Hepatocyte (in vitro differentiated cells): ENCODE results near the gene SLX4IP. TPM values are rescaled to one million over a fixed set of nuclear protein-coding genes. Genes with fewer than 3 reads are reported as not detected.

ENCODE experiments used
- DNase-seq: peaks from one replicate; pipeline ENCODE4 v3.0.0-alpha.2; 2016; ENCODE audit warnings: low spot score
- H2AFZ ChIP-seq: fragments of 200-600 bp; sonication (generic); 2 replicates; pipeline ENCODE4 v1.6.0; 2016; ENCODE audit warnings: antibody characterized with exemption, mild to moderate bottlenecking
- H3K27ac ChIP-seq: fragments of 200-600 bp; sonication (generic); 2 replicates; pipeline ENCODE4 v1.5.1; 2016; ENCODE audit warnings: mild to moderate bottlenecking
- H3K27me3 ChIP-seq: fragments of 200-600 bp; sonication (generic); 2 replicates; pipeline ENCODE4 v1.6.1; 2016
- H3K36me3 ChIP-seq: fragments of 200-600 bp; sonication (generic); replicated peaks from 2 replicates; pipeline ENCODE4 v1.5.1; 2016; ENCODE audit warnings: low read depth; ENCODE audit not compliant: insufficient read depth
- H3K4me1 ChIP-seq: fragments of 200-600 bp; sonication (generic); 2 replicates; pipeline ENCODE4 v1.5.1; 2016; ENCODE audit warnings: mild to moderate bottlenecking, moderate library complexity; ENCODE audit not compliant: insufficient read depth
- H3K4me2 ChIP-seq: fragments of 200-600 bp; sonication (generic); 2 replicates; pipeline ENCODE4 v1.6.0; 2016
- H3K4me3 ChIP-seq: fragments of 200-600 bp; sonication (generic); 2 replicates; pipeline ENCODE4 v1.5.1; 2016; ENCODE audit warnings: mild to moderate bottlenecking
- H3K79me2 ChIP-seq: fragments of 200-600 bp; sonication (generic); 2 replicates; pipeline ENCODE4 v1.6.0; 2017; ENCODE audit warnings: mild to moderate bottlenecking
- H3K9me2 ChIP-seq: fragments of 200-600 bp; sonication (generic); replicated peaks from 2 replicates; pipeline ENCODE4 v1.6.0; 2017; ENCODE audit warnings: mild to moderate bottlenecking; ENCODE audit not compliant: insufficient read depth
- H3K9me3 ChIP-seq: fragments of 200-600 bp; sonication (generic); 2 replicates; pipeline ENCODE4 v1.5.1; 2016; ENCODE audit warnings: low read depth, mild to moderate bottlenecking
- H4K20me1 ChIP-seq: fragments of 200-600 bp; sonication (generic); 2 replicates; pipeline ENCODE4 v1.6.0; 2016; ENCODE audit warnings: mild to moderate bottlenecking; ENCODE audit not compliant: insufficient read depth, poor library complexity, severe bottlenecking
- CTCF ChIP-seq: fragments of 200-600 bp; sonication (generic); IDR thresholded peaks from 2 replicates; pipeline ENCODE4 v1.5.1; 2016; ENCODE audit warnings: antibody characterized with exemption, mild to moderate bottlenecking; ENCODE audit not compliant: poor library complexity
- EZH2 ChIP-seq: fragments of 200-600 bp; sonication (generic); IDR thresholded peaks from 2 replicates; pipeline ENCODE4 v1.6.1; 2016; ENCODE audit warnings: antibody characterized with exemption, mild to moderate bottlenecking, borderline replicate concordance
- EZH2phosphoT487 ChIP-seq: fragments of 200-600 bp; sonication (generic); IDR thresholded peaks from one replicate; pipeline ENCODE4 v1.6.1; 2018; ENCODE audit warnings: antibody characterized with exemption, mild to moderate bottlenecking, low read depth, moderate library complexity; ENCODE audit not compliant: unreplicated experiment, severe bottlenecking
- WGBS: methylation state at CpG from one replicate; pipeline ENCODE4 v1.1.6; 2016; ENCODE audit warnings: low lambda C conversion rate; ENCODE audit errors: missing lambda C conversion rate; 5-methylcytosine and 5-hydroxymethylcytosine counted together
- polyA plus RNA-seq: library from polyadenylated mRNA; unstranded; fragments of >200 nt; fragmentation: Nextera tagmentation; extraction: Ambion mirVana; gene quantifications from 2 replicates; pipeline ENCODE4 v1.2.1, GENCODE V29; 2016
- total RNA-seq: library from RNA; depleted of rRNA; stranded (reverse); fragments of >200 nt; gene quantifications from 2 replicates; pipeline ENCODE4 v1.2.3, GENCODE V29; 2014

The SLX4IP gene
- total and polyA plus RNA-seq, 2 experiments from 2014 or later: 2.9 to 5.7 TPM

- Histone ChIP-seq H2AFZ (no peak overlapping the region), H3K36me3 (no peaks in the 10 kb centered on the region), H3K4me2 (no peak overlapping the region), H3K79me2 (peaks cover 22% of the 10 kb centered on the region), H3K9me3 (no peaks in the 10 kb centered on the region), H4K20me1 (no peaks in the 10 kb centered on the region), H3K27ac (no peak overlapping the region), H3K9me2 (no peaks in the 10 kb centered on the region), H3K4me1 (no peaks in the 10 kb centered on the region), H3K4me3 (no peak overlapping the region), H3K27me3 (no peaks in the 10 kb centered on the region)
- no peak for TF ChIP-seq EZH2
- no peak for TF ChIP-seq EZH2phosphoT487
- 100% methylated on average over 2 of the region's 2 CpGs for WGBS
- no peak for DNase-seq
These were observed 14.2 kb downstream of the SLX4IP start for GRCh38 chr20:10449270-10449669.

DNA sequence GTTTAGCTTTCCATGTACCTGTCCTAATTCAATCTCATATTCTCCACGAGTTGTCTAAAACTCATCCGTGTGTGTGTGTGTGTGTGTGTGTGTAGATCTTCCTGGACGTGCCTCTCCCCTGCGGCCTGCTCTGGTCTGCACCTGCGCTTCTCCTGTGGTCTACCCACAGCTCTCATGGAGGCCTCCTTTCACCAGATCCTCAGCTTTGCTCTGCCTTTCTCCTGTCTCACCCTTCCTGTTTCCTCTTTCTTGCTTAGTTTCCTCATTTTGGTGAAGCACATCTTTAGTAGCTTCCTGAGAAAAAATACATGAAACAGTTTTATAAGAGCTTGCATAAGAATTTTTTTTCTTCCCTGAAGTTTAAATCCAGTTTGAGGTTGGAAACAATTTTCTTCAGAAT is 18.1 kb downstream of the SLX4IP start:
- TF ChIP-seq EZH2phosphoT487: no peak
- no peak for TF ChIP-seq EZH2
- TF ChIP-seq CTCF: no peak
- H3K4me2 ChIP-seq: no peak overlapping the region
- no peak overlapping the region for H2AFZ ChIP-seq
- H3K27ac ChIP-seq: no peak overlapping the region
- H4K20me1 ChIP-seq: no peaks in the 10 kb centered on the region
- H3K27me3 ChIP-seq: no peaks in the 10 kb centered on the region
- H3K9me3 ChIP-seq: no peaks in the 10 kb centered on the region
- no peaks in the 10 kb centered on the region for H3K36me3 ChIP-seq
- H3K4me3 ChIP-seq: no peak overlapping the region
- no peaks in the 10 kb centered on the region for H3K4me1 ChIP-seq
- peaks cover 44% of the 10 kb centered on the region for H3K79me2 ChIP-seq
- WGBS: 80% methylated on average over 5 of the region's 5 CpGs
- DNase-seq: no peak
- H3K9me2 ChIP-seq: no peaks in the 10 kb centered on the region

DNA sequence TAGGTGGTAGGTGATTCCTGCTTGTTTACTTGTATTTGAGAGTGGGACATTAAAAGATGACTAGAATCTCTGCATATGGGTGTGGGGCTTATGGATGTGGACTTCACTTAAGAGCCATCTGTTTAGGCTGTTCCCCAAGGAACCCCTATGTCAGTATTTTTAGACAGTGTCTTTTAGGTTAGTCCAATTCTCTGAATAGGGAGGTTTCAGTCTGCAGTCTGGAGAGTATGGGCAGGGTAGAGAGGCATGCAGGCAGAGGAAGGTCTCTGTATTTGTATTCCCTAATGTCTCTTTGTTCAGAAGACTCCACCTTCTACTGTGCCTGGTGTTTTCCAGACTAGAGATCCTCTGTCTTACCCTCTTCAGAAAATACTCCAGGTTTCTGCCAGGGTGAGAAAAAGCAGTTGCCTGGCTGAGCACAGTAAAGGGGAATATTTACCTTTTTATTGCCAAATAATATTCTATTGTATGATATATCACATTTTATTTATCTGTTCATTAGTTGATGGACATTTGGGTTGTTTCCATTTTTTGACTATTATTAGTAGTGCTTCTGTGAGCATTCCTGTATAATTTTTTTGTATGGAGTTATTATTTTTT is 19.1 kb downstream of the SLX4IP start:
- H3K79me2 ChIP-seq: peaks cover 35% of the 10 kb centered on the region
- H3K9me2 ChIP-seq: no peaks in the 10 kb centered on the region
- H3K36me3 ChIP-seq: no peaks in the 10 kb centered on the region
- no peaks in the 10 kb centered on the region for H4K20me1 ChIP-seq
- no peaks in the 10 kb centered on the region for H3K9me3 ChIP-seq
- no peak overlapping the region for H2AFZ ChIP-seq
- H3K4me3 ChIP-seq: no peak overlapping the region
- no peaks in the 10 kb centered on the region for H3K4me1 ChIP-seq
- no peaks in the 10 kb centered on the region for H3K27me3 ChIP-seq
- H3K27ac ChIP-seq: no peak overlapping the region
- no peak overlapping the region for H3K4me2 ChIP-seq
- TF ChIP-seq EZH2 (no peak), CTCF (no peak)
- DNase-seq: no peak

DNA sequence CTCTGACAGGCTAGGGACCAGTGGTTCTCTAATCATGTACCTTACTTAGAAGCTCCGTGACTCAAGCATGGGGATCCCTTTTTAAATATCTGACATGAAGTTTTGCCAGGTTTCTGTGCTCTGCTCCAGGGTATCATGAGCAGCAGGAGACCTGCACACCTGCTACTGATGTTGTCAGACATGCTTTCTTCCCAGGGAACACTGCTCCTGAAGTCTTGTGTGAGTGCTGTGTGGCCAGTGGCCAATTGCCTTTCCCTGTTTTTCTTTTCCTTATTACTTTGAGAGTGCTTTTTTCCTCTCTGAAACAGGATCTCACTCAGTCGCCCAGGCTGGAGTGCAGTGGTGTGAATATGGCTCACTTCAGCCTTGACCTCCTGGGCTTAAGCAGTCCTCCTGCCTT is 26.4 kb downstream of the SLX4IP start:
- Histone ChIP-seq H4K20me1 (no peaks in the 10 kb centered on the region), H3K36me3 (no peaks in the 10 kb centered on the region), H3K4me3 (no peak overlapping the region), H3K27me3 (no peaks in the 10 kb centered on the region), H2AFZ (no peak overlapping the region), H3K4me1 (no peaks in the 10 kb centered on the region), H3K4me2 (no peak overlapping the region), H3K9me3 (no peaks in the 10 kb centered on the region), H3K27ac (no peak overlapping the region), H3K79me2 (peaks cover 13% of the 10 kb centered on the region), H3K9me2 (no peaks in the 10 kb centered on the region)
- 93% methylated on average over 2 of the region's 2 CpGs for WGBS
- no peak for TF ChIP-seq EZH2phosphoT487
- no peak for TF ChIP-seq EZH2
- no peak for TF ChIP-seq CTCF
- no peak for DNase-seq
